T-helper 17 cell (primary cell): ENCODE measurements around the gene ELAPOR1. TPM values are rescaled to one million over a fixed set of nuclear protein-coding genes. Genes with fewer than 3 reads are reported as not detected.
"Not testable (repeated sequence)": the region's sequence is repeated elsewhere in the genome, so short reads cannot be mapped to it uniquely, and the experiment has no call there.

ENCODE experiments used
- ATAC-seq: fragments of 150-1000 bp; cut with Tn5 transposase; 2 replicates; pipeline ENCODE4 v1.10.0; 2021; ENCODE audit warnings: mild to moderate bottlenecking, moderate library complexity
- DNase-seq, 3 donors: peaks; one replicate each; pipeline versions ENCODE4 v3.0.0 to v3.0.0-alpha.2; 2020 to 2021
- H3K9me3 ChIP-seq: one replicate; pipeline ENCODE4 v1.7.0; 2013; ENCODE audit warnings: low read length, mild to moderate bottlenecking; ENCODE audit not compliant: control insufficient read depth, poor library complexity, severe bottlenecking
- H3K27ac Mint-ChIP-seq: one replicate; pipeline ENCODE4 v1.8.0; 2022; ENCODE audit warnings: mild to moderate bottlenecking, moderate library complexity, mixed read lengths
- H3K27me3 Mint-ChIP-seq: one replicate; pipeline ENCODE4 v1.8.0; 2022; ENCODE audit warnings: mixed read lengths
- H3K36me3 Mint-ChIP-seq: one replicate; pipeline ENCODE4 v1.8.0; 2022; ENCODE audit warnings: low read depth, mixed read lengths
- H3K4me1 Mint-ChIP-seq: one replicate; pipeline ENCODE4 v1.8.0; 2022; ENCODE audit warnings: mild to moderate bottlenecking, mixed read lengths
- H3K4me3 Mint-ChIP-seq: one replicate; pipeline ENCODE4 v1.8.0; 2022; ENCODE audit warnings: mild to moderate bottlenecking, moderate library complexity, mixed read lengths
- total RNA-seq, 4 donors: library from RNA in 2 of 4; stranded (reverse) in 2 of 4; gene quantifications; one replicate each; pipeline ENCODE4 v1.2.3 and lab custom pipeline; 2022 to 2026

The ELAPOR1 gene
- total RNA-seq, 2 donors from 2014 or later = 27.8 to 30.6 TPM

- H3K27me3 Mint-ChIP-seq = no peaks in the 10 kb centered on the region
Observed at GRCh38 chr1:109133815-109134214, 19.9 kb downstream of the ELAPOR1 start.

GRCh38 chr1:109134423-109134822 lies 20.5 kb downstream of the ELAPOR1 start:
- DNase-seq (no peak), ATAC-seq (no peak)
- H3K27me3 Mint-ChIP-seq = no peaks in the 10 kb centered on the region
- H3K4me1 Mint-ChIP-seq = peaks cover 20% of the 10 kb centered on the region
- peaks cover 3% of the 10 kb centered on the region for H3K36me3 Mint-ChIP-seq
- H3K4me3 Mint-ChIP-seq = no peak overlapping the region
- H3K27ac Mint-ChIP-seq = peak overlapping the region; percentile 67
- H3K9me3 ChIP-seq = no peaks in the 10 kb centered on the region

More at GRCh38 chr1:109133815-109134214, 19.9 kb downstream of the ELAPOR1 start:
- Mint-ChIP-seq H3K4me3 (no peak overlapping the region), H3K4me1 (peaks cover 20% of the 10 kb centered on the region), H3K27ac (peak overlapping the region; percentile 67), H3K36me3 (peaks cover 3% of the 10 kb centered on the region)
- no peak for ATAC-seq
- no peaks in the 10 kb centered on the region for H3K9me3 ChIP-seq
- no peak for DNase-seq

DNA sequence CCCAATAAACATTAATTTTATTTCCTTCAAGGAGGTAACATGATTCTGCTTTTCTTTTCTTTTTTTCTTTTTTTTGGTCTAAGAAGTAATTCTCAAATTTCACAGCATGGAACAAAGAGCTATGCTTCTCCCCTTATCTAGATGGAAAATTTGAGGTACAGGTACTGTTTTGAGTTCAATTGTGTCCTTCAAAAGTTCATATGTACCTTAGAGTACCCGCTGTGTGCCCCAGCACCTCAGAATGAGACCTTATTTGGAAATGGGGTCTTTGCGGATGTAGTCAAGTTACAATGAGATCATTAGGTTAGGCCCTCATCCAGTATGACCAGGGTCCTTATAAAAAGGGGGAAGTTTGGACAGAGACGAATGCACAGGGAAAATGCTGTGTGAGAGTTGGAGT lies 22.0 kb downstream of the ELAPOR1 start:
- no peak overlapping the region for H3K4me3 Mint-ChIP-seq

DNA sequence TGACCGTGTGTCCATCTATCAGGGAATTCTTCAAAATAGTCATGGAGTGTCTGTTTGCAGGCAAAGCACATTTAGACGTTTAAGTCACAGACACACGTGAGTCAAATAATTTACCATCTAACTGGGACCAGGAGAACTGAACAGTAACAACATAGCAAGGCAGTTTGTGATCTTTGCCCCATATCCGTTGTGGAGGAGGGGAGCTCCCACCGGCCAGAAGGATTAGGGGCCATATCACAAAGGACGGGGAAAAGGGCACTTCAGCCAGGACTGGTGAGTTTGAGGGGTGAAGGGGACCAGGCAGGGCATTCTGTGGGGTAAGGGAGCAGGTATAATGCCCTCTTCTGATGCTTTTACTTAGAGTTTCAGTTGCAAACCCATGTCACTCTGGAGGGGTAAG lies 22.9 kb downstream of the ELAPOR1 start:
- DNase-seq (no peak), ATAC-seq (no peak)
- Mint-ChIP-seq H3K27me3 (no peaks in the 10 kb centered on the region), H3K4me1 (peaks cover 22% of the 10 kb centered on the region), H3K4me3 (no peak overlapping the region), H3K27ac (no peak overlapping the region), H3K36me3 (peaks cover 4% of the 10 kb centered on the region)
- H3K9me3 ChIP-seq = no peaks in the 10 kb centered on the region

More for the DNA sequence above, 22.0 kb downstream of the ELAPOR1 start:
- DNase-seq (no peak), ATAC-seq (no peak)
- Mint-ChIP-seq H3K4me1 (peaks cover 25% of the 10 kb centered on the region), H3K36me3 (peaks cover 6% of the 10 kb centered on the region), H3K27me3 (no peaks in the 10 kb centered on the region), H3K27ac (no peak overlapping the region)
- H3K9me3 ChIP-seq = no peaks in the 10 kb centered on the region

DNA sequence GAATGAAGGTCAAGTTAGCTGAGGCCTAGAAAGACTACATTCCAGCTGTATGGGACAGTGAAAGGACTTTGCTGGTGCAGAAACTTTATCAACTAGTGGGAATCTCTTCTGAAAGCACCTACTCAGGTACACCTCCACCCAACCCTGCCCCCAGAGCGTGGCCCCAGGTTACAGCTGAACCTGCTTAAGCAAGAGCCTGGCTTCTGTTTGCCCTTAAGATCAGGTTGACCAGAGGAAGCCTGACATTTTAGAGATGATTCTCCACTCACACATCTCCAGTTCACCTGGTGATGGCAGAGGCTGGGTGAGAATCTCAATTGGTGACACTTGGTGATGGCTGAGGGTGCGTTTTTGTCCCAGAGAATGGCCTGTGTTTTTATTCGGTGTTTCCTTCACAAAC lies 24.0 kb downstream of the ELAPOR1 start:
- peaks cover 22% of the 10 kb centered on the region for H3K4me1 Mint-ChIP-seq
- no peak overlapping the region for H3K27ac Mint-ChIP-seq
- no peaks in the 10 kb centered on the region for H3K27me3 Mint-ChIP-seq
- no peaks in the 10 kb centered on the region for H3K9me3 ChIP-seq
- no peak overlapping the region for H3K4me3 Mint-ChIP-seq
- no peak for ATAC-seq
- no peak for DNase-seq
- H3K36me3 Mint-ChIP-seq = peaks cover 3% of the 10 kb centered on the region

GRCh38 chr1:109138358-109138757 lies 24.4 kb downstream of the ELAPOR1 start:
- H3K36me3 Mint-ChIP-seq = peaks cover 3% of the 10 kb centered on the region
- H3K27ac Mint-ChIP-seq = no peak overlapping the region
- DNase-seq (no peak), ATAC-seq (no peak)
- H3K4me1 Mint-ChIP-seq = peaks cover 22% of the 10 kb centered on the region
- no peak overlapping the region for H3K4me3 Mint-ChIP-seq
- no peaks in the 10 kb centered on the region for H3K9me3 ChIP-seq
- no peaks in the 10 kb centered on the region for H3K27me3 Mint-ChIP-seq

DNA sequence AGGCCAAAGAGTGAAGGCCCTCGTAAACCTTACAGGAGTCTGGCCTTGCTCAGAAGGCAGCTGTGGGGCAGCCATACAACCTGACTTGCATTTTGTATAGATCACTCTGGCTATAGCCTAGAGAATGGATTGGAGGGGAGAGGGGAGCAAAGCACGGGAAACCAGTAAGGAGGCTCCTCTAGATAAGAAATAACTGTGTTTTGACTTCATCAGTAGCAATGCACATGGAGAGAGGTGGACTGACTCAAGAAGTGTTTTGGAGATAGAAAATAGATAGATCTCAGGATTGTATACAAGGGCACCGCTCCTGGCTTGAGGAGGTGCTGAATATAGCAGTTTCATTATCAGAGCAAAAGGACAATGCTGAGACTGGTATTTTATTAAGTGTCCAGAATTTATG lies 26.5 kb downstream of the ELAPOR1 start:
- no peak for DNase-seq
- Mint-ChIP-seq H3K36me3 (peaks cover 3% of the 10 kb centered on the region), H3K4me3 (no peak overlapping the region), H3K4me1 (peaks cover 14% of the 10 kb centered on the region), H3K27me3 (no peaks in the 10 kb centered on the region), H3K27ac (no peak overlapping the region)
- ATAC-seq = no peak
- H3K9me3 ChIP-seq = no peaks in the 10 kb centered on the region

DNA sequence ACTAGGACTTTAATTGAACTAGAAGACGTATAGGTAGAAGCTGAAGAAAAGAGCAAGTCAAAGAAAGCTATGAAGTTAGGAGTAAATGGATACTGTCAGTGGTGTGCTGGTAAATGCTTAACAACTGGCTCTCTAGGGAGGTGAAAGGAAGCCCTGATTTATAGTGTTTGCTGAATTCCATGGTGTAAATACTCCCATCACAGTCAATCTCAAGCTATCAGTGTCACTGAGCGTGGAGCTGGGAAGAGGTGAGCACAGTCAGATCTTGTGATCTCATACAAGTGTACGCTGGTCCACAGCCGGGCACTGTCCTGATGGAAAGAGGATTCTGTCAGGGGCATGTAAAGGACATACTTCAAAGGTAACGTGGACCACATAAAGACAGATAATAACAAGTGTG lies 28.3 kb downstream of the ELAPOR1 start:
- Mint-ChIP-seq H3K27me3 (no peaks in the 10 kb centered on the region), H3K36me3 (peaks cover 3% of the 10 kb centered on the region), H3K4me1 (peaks cover 14% of the 10 kb centered on the region), H3K4me3 (no peak overlapping the region), H3K27ac (no peak overlapping the region)
- DNase-seq (no peak), ATAC-seq (no peak)
- H3K9me3 ChIP-seq = no peaks in the 10 kb centered on the region

DNA sequence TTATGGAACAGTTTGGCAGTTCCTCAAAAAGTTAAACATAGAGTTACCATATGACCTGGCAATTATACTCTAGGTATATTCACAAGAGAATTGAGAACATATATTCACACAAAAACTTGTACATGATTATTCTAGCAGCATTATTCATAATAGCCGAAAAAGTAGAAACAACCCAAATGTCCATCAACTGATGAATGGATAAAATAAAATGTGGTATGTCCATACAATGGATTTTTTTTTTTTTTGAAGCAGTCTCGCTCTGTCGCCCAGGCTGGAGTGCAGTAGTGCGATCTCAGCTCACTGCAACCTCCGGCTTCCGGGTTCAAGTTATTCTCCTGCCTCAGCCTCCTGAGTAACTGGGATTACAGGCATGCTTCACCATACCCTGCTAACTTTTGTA lies 28.8 kb downstream of the ELAPOR1 start:
- not testable (repeated sequence) for H3K27me3 Mint-ChIP-seq, H3K4me3 Mint-ChIP-seq, ATAC-seq, H3K27ac Mint-ChIP-seq, H3K9me3 ChIP-seq, DNase-seq, H3K36me3 Mint-ChIP-seq
- peaks cover 16% of the 10 kb centered on the region for H3K4me1 Mint-ChIP-seq

DNA sequence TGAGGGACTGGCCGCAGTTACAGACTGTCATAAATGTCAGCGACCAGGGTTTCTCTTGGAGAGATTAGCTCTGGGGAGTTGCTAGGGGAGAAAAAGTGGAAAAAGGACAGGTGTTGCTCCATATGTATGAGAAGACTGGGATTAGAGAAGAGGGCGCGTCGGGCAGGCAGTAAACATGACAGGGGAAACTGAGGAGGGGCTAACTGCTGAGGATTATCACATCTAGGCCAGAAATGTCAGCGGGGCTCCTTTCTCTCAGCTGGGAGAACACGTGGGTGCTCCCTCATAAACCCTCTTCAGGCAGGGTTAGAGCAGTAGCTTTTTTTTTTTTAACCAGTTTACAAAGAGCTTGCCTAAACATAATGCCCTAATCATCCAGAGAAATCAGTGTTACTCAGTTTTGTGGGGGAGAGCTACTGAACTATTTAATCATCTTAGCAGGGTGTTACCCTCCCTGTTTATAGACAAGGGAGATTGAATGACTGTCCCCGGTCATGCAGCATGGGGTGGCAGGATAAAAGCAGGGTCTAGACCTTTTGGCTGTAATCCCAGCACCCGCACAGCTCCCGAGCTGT lies 35.2 kb downstream of the ELAPOR1 start:
- H3K9me3 ChIP-seq = no peaks in the 10 kb centered on the region
- no peak for DNase-seq
- no peak overlapping the region for H3K27ac Mint-ChIP-seq
- no peak overlapping the region for H3K4me3 Mint-ChIP-seq
- no peaks in the 10 kb centered on the region for H3K27me3 Mint-ChIP-seq
- peaks cover 13% of the 10 kb centered on the region for H3K4me1 Mint-ChIP-seq
- H3K36me3 Mint-ChIP-seq = no peaks in the 10 kb centered on the region
- no peak for ATAC-seq

DNA sequence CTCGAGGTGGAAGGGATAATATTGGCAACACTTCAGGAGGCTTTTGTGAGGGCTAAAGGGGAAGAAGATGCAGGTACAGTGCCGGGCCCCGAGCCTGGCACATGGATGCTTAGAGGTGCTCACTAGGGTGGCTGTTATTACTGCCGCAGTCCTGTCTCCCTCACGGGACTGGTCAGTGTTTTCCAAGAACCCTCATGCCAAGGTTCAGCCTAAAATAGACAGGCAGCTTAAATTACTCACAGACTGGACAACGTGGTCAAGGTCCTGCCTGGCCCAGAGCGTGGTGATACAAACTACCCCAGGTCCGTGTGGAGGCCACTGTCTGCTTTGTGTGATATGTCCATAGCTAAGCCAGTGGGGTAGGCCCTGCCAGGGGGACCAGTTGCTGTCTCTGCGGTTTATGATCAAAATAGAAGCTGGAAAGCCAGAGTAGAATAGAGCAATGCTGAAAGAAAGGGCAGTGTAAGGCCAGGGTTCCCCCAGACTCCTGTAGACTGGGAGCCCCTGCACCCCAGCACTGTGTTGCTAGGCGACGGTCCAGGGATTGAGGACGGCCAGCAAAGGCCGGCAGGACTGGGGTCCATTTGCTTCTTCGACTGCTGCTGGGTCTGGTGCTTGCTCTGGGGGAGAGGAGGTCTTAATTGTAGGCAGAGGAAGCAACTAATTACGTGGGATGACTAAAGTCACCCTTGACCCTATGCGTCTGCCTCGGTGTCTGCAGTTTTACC lies 36.1 kb downstream of the ELAPOR1 start:
- H3K9me3 ChIP-seq = no peaks in the 10 kb centered on the region
- H3K4me3 Mint-ChIP-seq = peak overlapping the region; percentile 25
- DNase-seq (no peak), ATAC-seq (no peak)
- H3K27me3 Mint-ChIP-seq = no peaks in the 10 kb centered on the region
- no peaks in the 10 kb centered on the region for H3K36me3 Mint-ChIP-seq
- H3K4me1 Mint-ChIP-seq = peaks cover 13% of the 10 kb centered on the region
- peak overlapping the region; percentile 51 for H3K27ac Mint-ChIP-seq

GRCh38 chr1:109151146-109151990 lies 37.5 kb downstream of the ELAPOR1 start:
- no peaks in the 10 kb centered on the region for H3K27me3 Mint-ChIP-seq

GRCh38 chr1:109152196-109152595 lies 38.3 kb downstream of the ELAPOR1 start:
- Mint-ChIP-seq H3K4me1 (peaks cover 12% of the 10 kb centered on the region), H3K4me3 (no peak overlapping the region), H3K36me3 (no peaks in the 10 kb centered on the region), H3K27me3 (no peaks in the 10 kb centered on the region), H3K27ac (no peak overlapping the region)
- no peak for DNase-seq
- H3K9me3 ChIP-seq = no peaks in the 10 kb centered on the region
- no peak for ATAC-seq

More at GRCh38 chr1:109151146-109151990, 37.5 kb downstream of the ELAPOR1 start:
- ATAC-seq (no peak), DNase-seq (no peak)
- H3K4me3 Mint-ChIP-seq = no peak overlapping the region
- H3K27ac Mint-ChIP-seq = peak overlapping the region; percentile 51
- no peaks in the 10 kb centered on the region for H3K36me3 Mint-ChIP-seq
- H3K9me3 ChIP-seq = no peaks in the 10 kb centered on the region
- H3K4me1 Mint-ChIP-seq = peaks cover 9% of the 10 kb centered on the region
